Ishikawa (cell line): ENCODE measurements around the gene LRRN4.

Experiments used
- CEBPB ChIP-seq: IDR thresholded peaks from 2 replicates; pipeline ENCODE4 v1.6.1; 2012
- EGR1 ChIP-seq: IDR thresholded peaks from 2 replicates; pipeline ENCODE4 v1.6.1; 2012
- EP300 ChIP-seq: IDR thresholded peaks from 2 replicates; pipeline ENCODE4 v1.6.1; 2012; ENCODE audit warnings: borderline replicate concordance
- RAD21 ChIP-seq: IDR thresholded peaks from 2 replicates; pipeline ENCODE4 v1.6.1; 2012; ENCODE audit warnings: low read depth
- TAF1 ChIP-seq: IDR thresholded peaks from 2 replicates; pipeline ENCODE4 v1.6.1; 2012; ENCODE audit warnings: low read depth, mild to moderate bottlenecking
- TCF12 ChIP-seq: IDR thresholded peaks from 2 replicates; pipeline ENCODE4 v1.6.1; 2012; ENCODE audit warnings: low read depth
- YY1 ChIP-seq: IDR thresholded peaks from 2 replicates; pipeline ENCODE4 v1.6.1; 2012; ENCODE audit warnings: low read depth
- ZBTB7A ChIP-seq: IDR thresholded peaks from 2 replicates; pipeline ENCODE4 v1.6.1; 2012; ENCODE audit warnings: low read depth
- TF ChIP-seq, protein P1 (sequence below): IDR thresholded peaks from 2 replicates; pipeline ENCODE4 v1.6.1; 2012
- TF ChIP-seq, protein P2 (sequence below): IDR thresholded peaks from 2 replicates; pipeline ENCODE4 v1.6.1; 2012; ENCODE audit warnings: low read depth, mild to moderate bottlenecking

DNA sequence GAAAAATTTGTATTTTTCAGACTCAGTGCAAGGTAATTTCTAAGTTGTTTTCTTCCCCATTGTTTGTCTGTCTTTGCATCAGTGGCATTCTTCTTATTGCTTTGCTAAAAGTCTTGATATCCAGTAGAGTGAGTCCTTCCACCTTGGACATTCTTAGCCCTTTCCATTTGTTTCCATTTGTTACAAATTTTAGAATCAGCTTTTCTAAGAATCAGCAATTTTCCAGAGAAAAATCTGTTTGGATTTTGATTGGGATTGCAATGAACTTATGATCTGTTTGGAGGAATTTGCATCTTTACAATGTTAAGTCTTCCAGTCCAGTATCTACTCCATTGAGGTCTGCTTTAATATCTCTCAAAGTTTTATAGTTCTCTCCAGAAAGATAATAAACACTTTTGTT, 36.4 kb downstream of the LRRN4 start:
- no peak for TF ChIP-seq EP300
- TF ChIP-seq, protein P1, sequence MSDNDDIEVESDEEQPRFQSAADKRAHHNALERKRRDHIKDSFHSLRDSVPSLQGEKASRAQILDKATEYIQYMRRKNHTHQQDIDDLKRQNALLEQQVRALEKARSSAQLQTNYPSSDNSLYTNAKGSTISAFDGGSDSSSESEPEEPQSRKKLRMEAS, result no peak
- TF ChIP-seq, protein P2, sequence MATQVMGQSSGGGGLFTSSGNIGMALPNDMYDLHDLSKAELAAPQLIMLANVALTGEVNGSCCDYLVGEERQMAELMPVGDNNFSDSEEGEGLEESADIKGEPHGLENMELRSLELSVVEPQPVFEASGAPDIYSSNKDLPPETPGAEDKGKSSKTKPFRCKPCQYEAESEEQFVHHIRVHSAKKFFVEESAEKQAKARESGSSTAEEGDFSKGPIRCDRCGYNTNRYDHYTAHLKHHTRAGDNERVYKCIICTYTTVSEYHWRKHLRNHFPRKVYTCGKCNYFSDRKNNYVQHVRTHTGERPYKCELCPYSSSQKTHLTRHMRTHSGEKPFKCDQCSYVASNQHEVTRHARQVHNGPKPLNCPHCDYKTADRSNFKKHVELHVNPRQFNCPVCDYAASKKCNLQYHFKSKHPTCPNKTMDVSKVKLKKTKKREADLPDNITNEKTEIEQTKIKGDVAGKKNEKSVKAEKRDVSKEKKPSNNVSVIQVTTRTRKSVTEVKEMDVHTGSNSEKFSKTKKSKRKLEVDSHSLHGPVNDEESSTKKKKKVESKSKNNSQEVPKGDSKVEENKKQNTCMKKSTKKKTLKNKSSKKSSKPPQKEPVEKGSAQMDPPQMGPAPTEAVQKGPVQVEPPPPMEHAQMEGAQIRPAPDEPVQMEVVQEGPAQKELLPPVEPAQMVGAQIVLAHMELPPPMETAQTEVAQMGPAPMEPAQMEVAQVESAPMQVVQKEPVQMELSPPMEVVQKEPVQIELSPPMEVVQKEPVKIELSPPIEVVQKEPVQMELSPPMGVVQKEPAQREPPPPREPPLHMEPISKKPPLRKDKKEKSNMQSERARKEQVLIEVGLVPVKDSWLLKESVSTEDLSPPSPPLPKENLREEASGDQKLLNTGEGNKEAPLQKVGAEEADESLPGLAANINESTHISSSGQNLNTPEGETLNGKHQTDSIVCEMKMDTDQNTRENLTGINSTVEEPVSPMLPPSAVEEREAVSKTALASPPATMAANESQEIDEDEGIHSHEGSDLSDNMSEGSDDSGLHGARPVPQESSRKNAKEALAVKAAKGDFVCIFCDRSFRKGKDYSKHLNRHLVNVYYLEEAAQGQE, result no peak
- TF ChIP-seq RAD21, result no peak
- TF ChIP-seq CEBPB, result no peak
- TF ChIP-seq ZBTB7A, result no peak
- TF ChIP-seq EGR1, result no peak
- TF ChIP-seq TCF12, result no peak
- TF ChIP-seq TAF1, result no peak
- no peak for TF ChIP-seq YY1
